ENCODE measurements around the gene SRR. TPM values are rescaled to one million over a fixed set of nuclear protein-coding genes. Genes with fewer than 3 reads are reported as not detected.
"Not testable (repeated sequence)": the region's sequence is repeated elsewhere in the genome, so short reads cannot be mapped to it uniquely, and the experiment has no call there.

Gene SRR
- total RNA-seq, 2 experiments from 2014 or later: 18.6 to 18.8 TPM

GRCh38 chr17:2299756-2300155, 4.0 kb upstream of the SRR start:
- H3K9me3 Mint-ChIP-seq (ENCODE audit: low read depth): no peaks in the 10 kb centered on the region
- no peak overlapping the region for H3K4me3 Mint-ChIP-seq
- CTCF ChIA-PET: no interaction called here
- no peaks in the 10 kb centered on the region for H3K27me3 Mint-ChIP-seq
- no peak for DNase-seq
- no peak overlapping the region for H3K27ac Mint-ChIP-seq
- H3K4me1 Mint-ChIP-seq: peaks cover 47% of the 10 kb centered on the region
- H3K36me3 Mint-ChIP-seq: peaks cover 49% of the 10 kb centered on the region
- ATAC-seq: no peak

GRCh38 chr17:2302778-2303203, 959 bp upstream of the SRR start:
- DNase-seq: no peak
- Mint-ChIP-seq H3K4me3 (peak overlapping the region; percentile 89), H3K27me3 (no peaks in the 10 kb centered on the region), H3K27ac (peak overlapping the region; percentile 75), H3K36me3 (peaks cover 41% of the 10 kb centered on the region), H3K4me1 (peaks cover 42% of the 10 kb centered on the region), H3K9me3 (ENCODE audit: low read depth) (no peaks in the 10 kb centered on the region)
- CTCF ChIA-PET: interaction anchor here (0.7 to 2.0 kb wide), 9 partner anchors 12 to 248 kb away, joined by 3 to 6 read pairs (median 4); partner anchors contain the start of genes HIC1 and SGSM2
- ATAC-seq: no peak

- H3K27ac Mint-ChIP-seq: peak overlapping the region; percentile 72
- H3K27me3 Mint-ChIP-seq: no peaks in the 10 kb centered on the region
- peaks cover 45% of the 10 kb centered on the region for H3K4me1 Mint-ChIP-seq
- peaks cover 32% of the 10 kb centered on the region for H3K36me3 Mint-ChIP-seq
- peak overlapping the region; percentile 89 for H3K4me3 Mint-ChIP-seq
- CTCF ChIA-PET: interaction anchor here (1.3 to 2.1 kb wide), 3 partner anchors 31 to 248 kb away, joined by 3 to 8 read pairs (median 4); partner anchors contain the start of gene TSR1
- DNase-seq (no peak), ATAC-seq (no peak)
- H3K9me3 Mint-ChIP-seq (ENCODE audit: low read depth): no peaks in the 10 kb centered on the region
Measured at GRCh38 chr17:2304931-2305330, 1.2 kb downstream of the SRR start.

GRCh38 chr17:2309338-2310154, 5.8 kb downstream of the SRR start:
- Mint-ChIP-seq H3K27me3 (no peaks in the 10 kb centered on the region), H3K4me3 (no peak overlapping the region), H3K36me3 (peaks cover 20% of the 10 kb centered on the region), H3K4me1 (peaks cover 23% of the 10 kb centered on the region), H3K9me3 (ENCODE audit: low read depth) (no peaks in the 10 kb centered on the region), H3K27ac (peak overlapping the region; percentile 9)
- CTCF ChIA-PET: interaction anchor here (2.3 kb wide), 1 partner anchor 44 kb away, joined by 7 read pairs; no protein-coding TSS in a partner anchor
- no peak for DNase-seq
- no peak for ATAC-seq

- no peak overlapping the region for H3K4me3 Mint-ChIP-seq
- DNase-seq (no peak), ATAC-seq (no peak)
- CTCF ChIA-PET: interaction anchor here (1.3 kb wide), 1 partner anchor 70 kb away, joined by 3 read pairs; no protein-coding TSS in a partner anchor
- no peaks in the 10 kb centered on the region for H3K27me3 Mint-ChIP-seq
- H3K9me3 Mint-ChIP-seq (ENCODE audit: low read depth): no peaks in the 10 kb centered on the region
- no peak overlapping the region for H3K27ac Mint-ChIP-seq
- H3K36me3 Mint-ChIP-seq: peaks cover 3% of the 10 kb centered on the region
- H3K4me1 Mint-ChIP-seq: peaks cover 3% of the 10 kb centered on the region
Measured at GRCh38 chr17:2312736-2313135, 9.0 kb downstream of the SRR start.

- not testable (repeated sequence) for ATAC-seq; DNase-seq; H3K9me3 Mint-ChIP-seq (ENCODE audit: low read depth); H3K4me1 Mint-ChIP-seq; H3K27me3 Mint-ChIP-seq; H3K27ac Mint-ChIP-seq; H3K4me3 Mint-ChIP-seq
- CTCF ChIA-PET: interaction anchor here (0.6 to 0.9 kb wide), 3 partner anchors 10 to 1544 kb away, joined by 3 to 4 read pairs (median 4); no protein-coding TSS in a partner anchor
- peaks cover 11% of the 10 kb centered on the region for H3K36me3 Mint-ChIP-seq
Measured at GRCh38 chr17:2316916-2317205, 13.1 kb downstream of the SRR start.

- H3K27ac Mint-ChIP-seq: no peak overlapping the region
- H3K4me1 Mint-ChIP-seq: peaks cover 1% of the 10 kb centered on the region
- no peak for DNase-seq
- H3K9me3 Mint-ChIP-seq (ENCODE audit: low read depth): no peaks in the 10 kb centered on the region
- peaks cover 16% of the 10 kb centered on the region for H3K36me3 Mint-ChIP-seq
- H3K4me3 Mint-ChIP-seq: no peak overlapping the region
- no peaks in the 10 kb centered on the region for H3K27me3 Mint-ChIP-seq
- CTCF ChIA-PET: interaction anchor here (0.8 to 0.9 kb wide), 2 partner anchors 9 to 74 kb away, joined by 4 read pairs; no protein-coding TSS in a partner anchor
- no peak for ATAC-seq
Measured at GRCh38 chr17:2317796-2318195, 14.0 kb downstream of the SRR start.

GRCh38 chr17:2319051-2319450, 15.3 kb downstream of the SRR start:
- peak overlapping the region; percentile 26 for H3K27ac Mint-ChIP-seq
- no peak for ATAC-seq

GRCh38 chr17:2321399-2321798, 17.6 kb downstream of the SRR start:
- CTCF ChIA-PET: interaction anchor here (0.9 kb wide), 1 partner anchor 20 kb away, joined by 3 read pairs; no protein-coding TSS in a partner anchor
- no peaks in the 10 kb centered on the region for H3K27me3 Mint-ChIP-seq
- H3K27ac Mint-ChIP-seq: no peak overlapping the region
- DNase-seq (no peak), ATAC-seq (no peak)
- no peaks in the 10 kb centered on the region for H3K9me3 Mint-ChIP-seq (ENCODE audit: low read depth)
- peaks cover 43% of the 10 kb centered on the region for H3K36me3 Mint-ChIP-seq
- H3K4me1 Mint-ChIP-seq: peaks cover 8% of the 10 kb centered on the region
- H3K4me3 Mint-ChIP-seq: no peak overlapping the region

More at GRCh38 chr17:2319051-2319450, 15.3 kb downstream of the SRR start:
- DNase-seq: no peak
- H3K4me1 Mint-ChIP-seq: peaks cover 1% of the 10 kb centered on the region
- CTCF ChIA-PET: interaction anchor here (0.7 kb wide), 1 partner anchor 150 kb away, joined by 3 read pairs; no protein-coding TSS in a partner anchor
- H3K4me3 Mint-ChIP-seq: no peak overlapping the region
- no peaks in the 10 kb centered on the region for H3K9me3 Mint-ChIP-seq (ENCODE audit: low read depth)
- no peaks in the 10 kb centered on the region for H3K27me3 Mint-ChIP-seq
- H3K36me3 Mint-ChIP-seq: peaks cover 27% of the 10 kb centered on the region

- no peak for ATAC-seq
- Mint-ChIP-seq H3K4me3 (no peak overlapping the region), H3K4me1 (peaks cover 8% of the 10 kb centered on the region), H3K9me3 (ENCODE audit: low read depth) (no peaks in the 10 kb centered on the region), H3K27ac (no peak overlapping the region), H3K36me3 (peaks cover 47% of the 10 kb centered on the region), H3K27me3 (no peaks in the 10 kb centered on the region)
- CTCF ChIA-PET: interaction anchor here (1.4 kb wide), 1 partner anchor 15 kb away, joined by 4 read pairs; no protein-coding TSS in a partner anchor
- no peak for DNase-seq
Measured at GRCh38 chr17:2323629-2324314, 20.0 kb downstream of the SRR start.

GRCh38 chr17:2331303-2331702, 27.6 kb downstream of the SRR start:
- Mint-ChIP-seq H3K9me3 (ENCODE audit: low read depth) (no peaks in the 10 kb centered on the region), H3K36me3 (peaks cover 27% of the 10 kb centered on the region), H3K4me3 (no peak overlapping the region), H3K27ac (no peak overlapping the region), H3K4me1 (peaks cover 16% of the 10 kb centered on the region), H3K27me3 (no peaks in the 10 kb centered on the region)
- CTCF ChIA-PET: interaction anchor here (0.8 to 1.4 kb wide), 3 partner anchors 22 to 273 kb away, joined by 3 to 9 read pairs (median 3); no protein-coding TSS in a partner anchor
- ATAC-seq (no peak), DNase-seq (no peak)

- Mint-ChIP-seq H3K27ac (peak overlapping the region; percentile 93), H3K9me3 (ENCODE audit: low read depth) (no peaks in the 10 kb centered on the region), H3K4me3 (peak overlapping the region; percentile 100), H3K27me3 (no peaks in the 10 kb centered on the region), H3K36me3 (peaks cover 7% of the 10 kb centered on the region), H3K4me1 (peaks cover 21% of the 10 kb centered on the region)
- ATAC-seq (no peak), DNase-seq (no peak)
- CTCF ChIA-PET: interaction anchor here (0.8 to 7.3 kb wide), 20 partner anchors 10 to 284 kb away, joined by 3 to 64 read pairs (median 5); partner anchors contain the start of genes HIC1, SMG6 and SRR
Measured at GRCh38 chr17:2335726-2336214, 32.0 kb downstream of the SRR start.

Measured in activated CD8-positive, alpha-beta memory T cell treated with anti-CD3 and anti-CD28 coated beads, Interleukin-2, amount 10 ng/mL, durations not matched to agents 7 days and 5 days (primary cell).